Measurements from ENCODE around the gene SSBP2.

DNA sequence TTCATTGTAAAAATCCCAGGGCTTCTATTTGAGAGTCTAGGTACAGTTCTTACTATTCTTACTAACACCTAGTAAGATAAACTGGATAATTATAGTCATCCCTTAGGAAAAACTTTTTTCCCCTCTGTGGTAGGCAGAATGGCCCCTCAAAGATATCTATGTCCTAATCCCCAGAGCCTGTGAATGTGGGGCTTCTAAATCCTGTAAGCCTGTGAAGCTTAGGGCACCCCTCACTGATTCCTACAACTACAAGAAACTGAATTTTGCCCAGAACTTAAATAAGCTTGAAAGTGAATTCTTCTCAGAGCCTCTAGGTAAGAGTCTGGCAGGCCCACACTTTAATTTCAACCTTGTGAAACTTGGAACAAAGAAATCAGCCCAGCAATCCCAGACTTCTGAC, 226.9 kb downstream of the SSBP2 start:
- TF ChIP-seq, protein P1, sequence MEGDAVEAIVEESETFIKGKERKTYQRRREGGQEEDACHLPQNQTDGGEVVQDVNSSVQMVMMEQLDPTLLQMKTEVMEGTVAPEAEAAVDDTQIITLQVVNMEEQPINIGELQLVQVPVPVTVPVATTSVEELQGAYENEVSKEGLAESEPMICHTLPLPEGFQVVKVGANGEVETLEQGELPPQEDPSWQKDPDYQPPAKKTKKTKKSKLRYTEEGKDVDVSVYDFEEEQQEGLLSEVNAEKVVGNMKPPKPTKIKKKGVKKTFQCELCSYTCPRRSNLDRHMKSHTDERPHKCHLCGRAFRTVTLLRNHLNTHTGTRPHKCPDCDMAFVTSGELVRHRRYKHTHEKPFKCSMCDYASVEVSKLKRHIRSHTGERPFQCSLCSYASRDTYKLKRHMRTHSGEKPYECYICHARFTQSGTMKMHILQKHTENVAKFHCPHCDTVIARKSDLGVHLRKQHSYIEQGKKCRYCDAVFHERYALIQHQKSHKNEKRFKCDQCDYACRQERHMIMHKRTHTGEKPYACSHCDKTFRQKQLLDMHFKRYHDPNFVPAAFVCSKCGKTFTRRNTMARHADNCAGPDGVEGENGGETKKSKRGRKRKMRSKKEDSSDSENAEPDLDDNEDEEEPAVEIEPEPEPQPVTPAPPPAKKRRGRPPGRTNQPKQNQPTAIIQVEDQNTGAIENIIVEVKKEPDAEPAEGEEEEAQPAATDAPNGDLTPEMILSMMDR (IDR thresholded peaks at IDR 0.05), result no peak
- TF ChIP-seq POLR2A (IDR thresholded peaks at IDR 0.05), result no peak

Data from suprapubic skin (tissue), 3 donors.